GM18526 (cell line): Measurements from ENCODE around the gene USP10.

ENCODE experiments used
- POLR2A ChIP-seq: IDR thresholded peaks from 3 replicates; pipeline ENCODE4 v1.6.1; 2011; ENCODE audit not compliant: insufficient read length; ENCODE audit errors: extremely low read depth

The USP10 gene

GRCh38 chr16:84785843-84786581 lies 86.2 kb downstream of the USP10 start:
- no peak for TF ChIP-seq POLR2A

- TF ChIP-seq POLR2A, result no peak
Observed at GRCh38 chr16:84786605-84787262, 86.9 kb downstream of the USP10 start.

- no peak for TF ChIP-seq POLR2A
Observed at GRCh38 chr16:84787263-84787622, 87.4 kb downstream of the USP10 start.

DNA sequence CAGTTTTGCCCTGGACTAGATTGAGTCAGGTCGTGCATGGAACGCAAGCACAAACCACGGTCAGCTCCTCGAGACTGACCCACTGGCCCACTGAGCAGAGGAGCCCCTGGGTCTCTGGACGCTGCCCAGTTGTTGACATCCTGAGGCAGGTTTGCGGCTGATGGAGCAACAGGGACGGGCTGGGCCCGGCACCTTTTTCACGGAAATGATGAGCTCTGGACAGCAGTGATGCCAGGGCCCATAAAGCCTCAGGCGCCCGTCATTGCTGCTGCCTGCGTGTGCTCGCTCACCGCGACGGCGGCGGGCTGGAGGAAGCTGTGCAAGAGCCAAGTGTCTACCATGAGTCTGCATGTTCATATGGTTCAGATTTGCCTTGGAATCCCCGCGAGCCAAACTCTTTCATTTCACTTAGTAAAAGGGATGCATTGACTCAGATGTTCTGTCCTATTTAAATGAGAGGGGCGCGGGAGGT lies 89.2 kb downstream of the USP10 start:
- no peak for TF ChIP-seq POLR2A

DNA sequence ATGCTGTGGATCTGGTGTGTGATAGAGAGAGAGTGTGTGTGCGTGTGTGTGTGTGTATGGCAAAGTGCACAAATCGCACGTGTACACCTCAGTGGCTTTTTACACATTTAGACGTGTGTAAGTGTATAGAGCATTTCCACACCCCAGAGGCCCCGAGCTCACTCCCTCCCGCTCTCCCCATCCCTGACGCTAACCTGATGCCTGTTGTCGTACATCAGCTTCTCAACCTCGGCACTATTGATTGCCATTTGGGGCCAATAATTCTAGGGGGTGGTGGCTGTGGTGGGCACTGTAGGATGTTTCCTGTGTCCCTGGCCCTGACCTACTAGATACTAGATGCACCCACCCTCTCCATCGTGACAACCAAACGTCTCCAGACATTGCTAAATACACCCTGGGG lies 89.6 kb downstream of the USP10 start:
- no peak for TF ChIP-seq POLR2A

DNA sequence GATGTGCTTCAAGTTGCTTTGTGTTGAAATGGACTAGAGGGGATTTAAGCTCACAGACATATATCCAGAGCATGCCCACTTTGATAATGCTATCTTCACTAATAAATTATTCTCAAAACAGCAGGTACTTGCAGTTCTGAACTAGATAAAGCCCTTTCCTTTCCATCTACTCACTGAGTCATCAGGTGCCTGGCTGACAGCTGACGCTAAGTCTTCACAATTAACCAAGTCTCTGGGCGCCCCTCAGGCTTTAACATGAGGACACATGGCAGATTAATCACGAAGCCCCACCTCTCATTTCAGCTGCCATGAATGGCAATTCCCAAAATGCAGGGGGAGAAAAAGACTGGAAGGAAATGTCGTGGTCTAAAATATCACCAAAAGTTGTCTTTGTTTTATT lies 90.5 kb downstream of the USP10 start:
- TF ChIP-seq POLR2A, result no peak

DNA sequence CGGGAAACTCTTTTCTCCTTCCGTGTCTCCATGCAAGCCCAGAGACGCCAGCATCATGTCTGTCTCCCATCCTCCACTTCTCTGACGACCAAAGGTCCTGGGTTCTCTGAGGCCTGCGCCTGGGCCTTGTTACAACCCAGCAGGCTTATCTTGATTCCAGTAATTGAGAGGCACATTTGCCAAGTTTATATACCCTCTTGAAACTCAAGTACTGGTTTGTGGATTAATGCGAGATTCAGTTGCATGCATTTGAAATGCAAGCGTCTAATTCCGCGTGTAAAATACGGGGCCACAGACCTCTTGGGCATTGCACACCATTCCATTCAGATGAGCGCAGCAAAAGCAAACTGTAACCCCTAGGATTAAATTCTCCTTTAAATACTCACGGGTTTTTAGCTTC lies 91.3 kb downstream of the USP10 start:
- no peak for TF ChIP-seq POLR2A

DNA sequence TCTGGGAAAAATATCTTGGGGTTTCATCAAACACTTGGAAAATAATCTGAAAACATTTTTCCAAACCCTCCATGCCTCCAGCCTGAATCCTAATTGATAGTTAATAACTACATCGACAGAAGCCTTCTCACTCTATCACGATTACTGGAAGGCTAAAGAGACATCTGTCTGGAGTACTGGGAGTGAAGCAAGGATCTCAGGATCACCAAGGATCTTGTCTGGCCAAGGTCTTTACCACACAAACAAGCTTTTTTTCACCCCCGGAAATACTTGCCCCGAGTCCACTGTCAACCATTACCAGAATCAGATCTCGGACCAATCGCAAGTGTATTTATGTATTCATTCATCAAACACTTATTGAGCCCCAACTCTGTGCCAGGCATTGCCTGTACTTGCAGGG lies 91.7 kb downstream of the USP10 start:
- TF ChIP-seq POLR2A, result no peak

DNA sequence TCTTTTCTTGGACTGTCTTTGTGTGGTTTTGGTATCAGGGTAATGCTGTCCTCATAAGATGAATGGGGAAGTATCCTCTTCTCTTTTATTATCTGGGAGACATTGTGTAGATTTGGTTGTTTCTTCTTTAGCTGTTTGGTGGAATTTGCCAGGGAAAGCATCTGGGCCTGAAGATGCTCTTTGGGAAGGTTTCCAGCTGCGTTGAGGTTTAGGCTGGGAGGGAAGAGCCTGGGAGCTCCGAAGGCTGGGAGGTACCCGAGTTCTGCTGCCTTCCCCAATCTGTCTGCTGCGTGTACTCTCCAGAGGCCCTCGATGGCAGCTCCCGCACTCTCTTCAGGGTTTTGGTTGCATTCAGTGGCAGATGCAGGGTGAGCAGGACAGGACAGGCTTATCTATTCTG lies 94.4 kb downstream of the USP10 start:
- no peak for TF ChIP-seq POLR2A

GRCh38 chr16:84794626-84795025 lies 94.8 kb downstream of the USP10 start:
- TF ChIP-seq POLR2A, result no peak

DNA sequence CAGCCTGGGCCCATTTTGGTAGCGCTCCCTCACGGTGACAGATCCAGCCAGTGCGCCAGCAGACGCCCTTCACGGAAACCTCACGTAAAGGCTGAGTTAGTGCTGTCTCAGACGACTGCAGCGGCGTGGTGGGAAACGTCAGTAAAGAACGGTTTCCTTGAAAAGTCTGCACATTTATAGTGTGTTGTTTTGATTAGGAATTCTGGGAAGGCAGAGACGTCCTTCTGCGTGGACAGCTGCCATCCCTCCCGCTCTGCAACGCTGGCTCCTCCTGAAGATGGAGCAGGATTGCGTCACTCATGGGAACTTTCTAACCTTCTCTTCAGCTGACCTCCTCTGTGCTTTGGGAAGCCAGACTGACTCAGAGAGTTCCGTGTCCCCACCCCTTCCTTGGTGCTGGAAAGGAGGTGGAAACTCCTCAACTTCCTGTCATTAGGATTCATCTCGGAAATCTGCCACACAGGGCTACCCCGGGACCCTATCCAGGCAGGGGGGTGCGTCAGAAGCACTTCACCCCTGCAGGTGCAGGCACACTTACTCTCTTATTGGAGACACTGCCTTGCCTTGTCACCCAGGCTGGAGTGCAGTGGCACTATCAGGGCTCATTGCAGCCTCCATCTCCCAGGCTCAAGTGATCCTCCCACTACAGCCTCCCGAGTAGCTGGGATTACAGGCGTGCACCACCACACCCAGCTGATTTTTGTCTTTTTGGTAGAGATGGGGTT lies 95.7 kb downstream of the USP10 start:
- TF ChIP-seq POLR2A, result no peak

DNA sequence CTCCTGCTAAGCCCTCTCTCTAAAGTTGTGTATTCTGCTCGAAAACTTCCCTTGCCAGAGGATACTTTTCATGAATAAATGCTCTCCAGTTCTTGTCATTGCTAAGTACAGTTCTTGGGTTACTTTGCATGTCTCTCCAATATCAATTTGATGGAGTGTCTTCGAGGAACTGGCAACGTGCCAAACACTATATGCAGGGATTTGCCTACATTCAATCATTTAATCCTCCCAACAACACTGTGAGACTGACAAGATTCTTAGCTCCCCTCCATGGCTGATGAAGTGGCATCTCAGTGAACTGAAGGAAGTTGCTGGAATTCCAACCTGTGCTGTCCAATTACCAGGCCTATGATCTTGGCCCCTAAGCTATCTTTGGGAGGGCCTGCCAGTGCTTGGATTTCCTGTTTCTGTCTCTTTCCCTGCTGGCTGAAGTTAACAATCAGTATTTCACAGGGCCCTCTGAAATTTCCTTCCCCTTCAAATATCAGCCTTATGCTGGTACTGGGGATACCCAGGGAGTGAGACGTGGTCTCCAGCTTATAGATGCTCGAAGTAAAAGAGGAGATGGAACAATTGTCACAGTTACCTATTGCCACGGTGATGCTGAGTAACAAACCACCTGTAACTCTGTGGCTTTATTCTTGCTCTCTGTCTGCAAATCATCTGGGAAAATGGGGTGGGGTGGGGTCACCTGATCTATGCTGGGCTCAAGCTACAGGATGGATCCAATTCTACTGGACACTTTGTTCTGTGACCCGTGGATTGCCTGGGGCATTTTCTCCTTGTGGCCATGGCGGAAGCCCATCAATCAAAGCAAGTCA lies 100.6 kb downstream of the USP10 start:
- no peak for TF ChIP-seq POLR2A

DNA sequence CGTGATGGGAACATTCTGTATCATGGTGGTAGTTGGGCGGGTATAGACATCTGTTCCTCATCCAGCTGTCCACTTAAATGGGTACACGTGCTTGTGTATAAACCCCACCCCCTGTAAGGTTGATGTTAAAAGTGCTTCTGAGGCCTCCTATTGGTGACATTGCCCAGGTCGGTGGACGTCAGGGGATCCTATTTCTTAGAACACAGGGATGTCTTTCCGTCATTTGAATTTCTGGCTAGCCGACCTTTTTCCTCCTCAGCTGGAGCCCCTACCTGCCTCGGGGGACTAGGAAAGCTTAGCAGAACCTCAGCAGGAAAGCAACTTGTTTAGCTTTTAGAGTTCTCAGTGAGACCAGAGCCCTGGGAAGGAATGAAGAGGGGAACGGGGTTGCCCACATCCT lies 103.3 kb downstream of the USP10 start:
- no peak for TF ChIP-seq POLR2A

DNA sequence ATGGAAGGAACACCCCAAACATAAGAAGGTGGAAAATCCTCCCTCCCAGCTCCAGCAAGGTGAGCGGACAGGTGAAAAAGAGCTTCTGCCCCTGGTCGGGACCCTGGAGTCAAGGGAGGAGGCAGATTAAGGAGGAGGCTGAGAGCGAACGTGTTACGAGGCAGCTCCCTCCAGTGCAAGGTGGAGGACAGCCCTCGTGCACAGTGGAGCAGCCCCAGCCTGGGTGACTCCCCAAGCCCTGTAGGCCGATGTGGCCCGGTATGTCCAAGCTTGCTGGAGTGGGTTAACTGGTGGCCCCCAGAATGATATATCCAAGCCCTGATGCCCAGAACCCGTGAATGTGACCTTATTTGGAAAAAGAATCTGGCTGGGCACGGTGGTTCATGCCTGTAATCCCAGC lies 104.5 kb downstream of the USP10 start:
- no peak for TF ChIP-seq POLR2A

DNA sequence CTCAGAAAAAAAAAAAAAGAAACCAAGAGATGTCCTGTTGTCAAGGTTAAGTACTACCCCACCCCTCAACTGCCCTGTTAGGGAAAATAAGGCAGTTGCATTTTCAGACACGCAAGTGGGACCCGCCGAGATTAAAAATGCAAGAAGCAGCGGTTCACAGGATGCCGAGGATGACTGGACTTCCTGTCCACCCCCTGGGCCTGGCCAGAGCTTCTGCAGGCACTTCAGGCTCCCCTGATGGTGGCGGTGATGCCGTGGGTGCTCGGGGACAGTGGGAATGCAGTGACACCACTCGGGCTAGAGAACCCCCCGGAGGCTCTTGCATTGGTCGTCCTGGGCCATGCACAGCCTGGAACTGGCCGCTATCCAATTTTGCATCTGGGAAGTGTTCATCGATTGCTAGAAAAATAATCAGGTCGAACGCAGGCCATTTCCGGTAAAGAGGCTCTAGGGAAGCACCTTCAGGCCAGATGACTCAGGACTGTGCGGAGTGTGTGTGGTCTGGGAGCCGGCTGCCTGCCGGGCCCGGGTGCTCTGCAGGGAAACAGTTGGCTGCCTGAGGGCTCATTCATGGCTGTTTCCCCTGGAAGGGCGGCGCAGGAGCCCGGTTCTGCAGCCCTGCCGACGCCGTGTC lies 106.6 kb downstream of the USP10 start:
- TF ChIP-seq POLR2A, result no peak
